HEK293 (cell line): ENCODE data around the gene CPA4.

Source experiments
- CTCF ChIA-PET: fragments of 350-600 bp; formaldehyde crosslinking; extraction: SDS; loops from one replicate; lab custom pipeline; 2021; ENCODE audit warnings: antibody characterized with exemption; lab: Yijun Ruan, JAX
- POLR2A ChIA-PET: fragments of 300-600 bp; formaldehyde crosslinking; extraction: SDS; loops from one replicate; lab custom pipeline; 2020; ENCODE audit warnings: antibody characterized with exemption, inconsistent platforms; lab: Yijun Ruan, JAX
- H3K27ac ChIP-seq: fragments of 200-500 bp; sonication (Bioruptor generic); 2 replicates; pipeline ENCODE4 v1.5.1; 2014; ENCODE audit warnings: low read depth, low read length, control low read depth, inconsistent platforms; ENCODE audit errors: extremely low read depth
- H3K36me3 ChIP-seq, 2 experiments: fragments of 200-500 bp in 1 of 2; sonication (Bioruptor generic) in 1 of 2; 1 replicate in 1 of 2; 2 replicates in 1 of 2; pipeline ENCODE4 v1.5.1; 2014 to 2017; ENCODE audit warnings: inconsistent platforms in 2 of 2, low read length in 2 of 2; ENCODE audit not compliant: control insufficient read depth in 2 of 2, insufficient read depth in 1 of 2
- H3K4me1 ChIP-seq: fragments of 200-500 bp; sonication (Bioruptor generic); 2 replicates; pipeline ENCODE4 v1.5.1; 2014; ENCODE audit warnings: mild to moderate bottlenecking, low read length, inconsistent platforms; ENCODE audit not compliant: control insufficient read depth, insufficient read depth
- H3K4me3 ChIP-seq: 2 replicates; pipeline ENCODE4 v1.5.1; 2011; ENCODE audit warnings: low read depth, mild to moderate bottlenecking, control low read depth, low read length, moderate library complexity
- H3K9me3 ChIP-seq: fragments of 200-500 bp; sonication (Bioruptor generic); 2 replicates; pipeline ENCODE4 v1.5.1; 2014; ENCODE audit warnings: low read depth, low read length, inconsistent platforms; ENCODE audit not compliant: control insufficient read depth, insufficient read depth
- ATF2 ChIP-seq: fragments of 450-650 bp; formaldehyde crosslinking; IDR thresholded peaks from 2 replicates; pipeline ENCODE4 v1.5.1; 2016; ENCODE audit warnings: missing biosample characterization, missing genetic modification characterization, low read depth
- GLIS1 ChIP-seq: fragments of 450-650 bp; formaldehyde crosslinking; IDR thresholded peaks from 2 replicates; pipeline ENCODE4 v1.5.1; 2016; ENCODE audit warnings: missing biosample characterization, missing genetic modification characterization
- MZF1 ChIP-seq: fragments of 450-650 bp; formaldehyde crosslinking; IDR thresholded peaks from 2 replicates; pipeline ENCODE4 v1.5.1; 2017; ENCODE audit warnings: missing biosample characterization, missing genetic modification characterization, borderline replicate concordance
- PATZ1 ChIP-seq: fragments of 450-650 bp; formaldehyde crosslinking; IDR thresholded peaks from 2 replicates; pipeline ENCODE4 v1.5.1; 2016; ENCODE audit warnings: missing biosample characterization, missing genetic modification characterization
- PRDM1 ChIP-seq: fragments of 450-650 bp; formaldehyde crosslinking; IDR thresholded peaks from 2 replicates; pipeline ENCODE4; 2016; ENCODE audit warnings: missing biosample characterization, missing genetic modification characterization
- SALL2 ChIP-seq: fragments of 450-650 bp; formaldehyde crosslinking; IDR thresholded peaks from 2 replicates; pipeline ENCODE4 v1.5.0; 2017; ENCODE audit warnings: missing biosample characterization, mild to moderate bottlenecking, missing genetic modification characterization, borderline replicate concordance
- SP2 ChIP-seq: fragments of 450-650 bp; formaldehyde crosslinking; IDR thresholded peaks from 2 replicates; pipeline ENCODE4 v1.5.1; 2016; ENCODE audit warnings: missing biosample characterization, missing genetic modification characterization
- TRIM28 ChIP-seq: IDR thresholded peaks from 2 replicates; pipeline ENCODE4 v1.6.1; 2011; ENCODE audit warnings: low read length, control low read depth, borderline replicate concordance
- ZBTB17 ChIP-seq: fragments of 450-650 bp; formaldehyde crosslinking; IDR thresholded peaks from 2 replicates; pipeline ENCODE4 v1.5.1; 2016; ENCODE audit warnings: missing biosample characterization, missing genetic modification characterization
- ZBTB21 ChIP-seq: fragments of 450-650 bp; formaldehyde crosslinking; IDR thresholded peaks from 2 replicates; pipeline ENCODE4 v1.5.1; 2017; ENCODE audit warnings: missing biosample characterization, missing genetic modification characterization
- ZBTB7A ChIP-seq: fragments of 450-650 bp; formaldehyde crosslinking; IDR thresholded peaks from 2 replicates; pipeline ENCODE4 v1.5.1; 2016; ENCODE audit warnings: low read depth, missing biosample characterization, missing genetic modification characterization
- ZNF121 ChIP-seq: fragments of 450-650 bp; formaldehyde crosslinking; IDR thresholded peaks from 2 replicates; pipeline ENCODE4 v1.5.1; 2016; ENCODE audit warnings: missing biosample characterization, missing genetic modification characterization
- ZNF146 ChIP-seq: fragments of 450-650 bp; formaldehyde crosslinking; IDR thresholded peaks from 2 replicates; pipeline ENCODE4 v1.5.1; 2016; ENCODE audit warnings: missing biosample characterization, missing genetic modification characterization
- ZNF223 ChIP-seq: fragments of 450-650 bp; formaldehyde crosslinking; IDR thresholded peaks from 2 replicates; pipeline ENCODE4 v1.5.1; 2016; ENCODE audit warnings: missing biosample characterization, missing genetic modification characterization
- ZNF239 ChIP-seq: fragments of 450-650 bp; formaldehyde crosslinking; IDR thresholded peaks from 2 replicates; pipeline ENCODE4 v1.5.1; 2016; ENCODE audit warnings: missing biosample characterization, missing genetic modification characterization
- ZNF280C ChIP-seq: fragments of 450-650 bp; formaldehyde crosslinking; IDR thresholded peaks from 2 replicates; pipeline ENCODE4 v1.5.1; 2016; ENCODE audit warnings: missing biosample characterization, missing genetic modification characterization
- ZNF366 ChIP-seq: fragments of 450-650 bp; formaldehyde crosslinking; conservative IDR thresholded peaks from 2 replicates; pipeline ENCODE4 v1.5.1; 2016; ENCODE audit warnings: missing biosample characterization, missing genetic modification characterization
- ZNF394 ChIP-seq: fragments of 450-650 bp; formaldehyde crosslinking; IDR thresholded peaks from 2 replicates; pipeline ENCODE4 v1.5.1; 2016; ENCODE audit warnings: missing biosample characterization, missing genetic modification characterization, mild to moderate bottlenecking, moderate library complexity, borderline replicate concordance
- ZNF596 ChIP-seq: fragments of 450-650 bp; IDR thresholded peaks from 2 replicates; pipeline ENCODE4 v1.5.0; 2018; ENCODE audit warnings: missing biosample characterization, mild to moderate bottlenecking, missing genetic modification characterization, moderate library complexity
- ZNF610 ChIP-seq: fragments of 450-650 bp; formaldehyde crosslinking; IDR thresholded peaks from 2 replicates; pipeline ENCODE4 v1.5.1; 2016; ENCODE audit warnings: missing biosample characterization, missing genetic modification characterization, borderline replicate concordance
- ZNF621 ChIP-seq: fragments of 450-650 bp; formaldehyde crosslinking; IDR thresholded peaks from 2 replicates; pipeline ENCODE4 v1.5.1; 2017; ENCODE audit warnings: missing biosample characterization, missing genetic modification characterization
- ZNF626 ChIP-seq: fragments of 450-650 bp; sonication (Bioruptor Pico); formaldehyde crosslinking; IDR thresholded peaks from 2 replicates; pipeline ENCODE4 v1.5.1; 2018; ENCODE audit warnings: missing biosample characterization, missing genetic modification characterization, inconsistent platforms
- ZNF654 ChIP-seq: fragments of 450-650 bp; formaldehyde crosslinking; IDR thresholded peaks from 2 replicates; pipeline ENCODE4 v1.5.1; 2016; ENCODE audit warnings: low read depth, missing biosample characterization, missing genetic modification characterization
- ZNF664 ChIP-seq: fragments of 450-650 bp; formaldehyde crosslinking; IDR thresholded peaks from 2 replicates; pipeline ENCODE4 v1.5.1; 2016; ENCODE audit warnings: missing biosample characterization, missing genetic modification characterization
- ZNF747 ChIP-seq: fragments of 450-650 bp; formaldehyde crosslinking; IDR thresholded peaks from 2 replicates; pipeline ENCODE4 v1.5.1; 2016; ENCODE audit warnings: missing biosample characterization, missing genetic modification characterization
- ZXDB ChIP-seq: fragments of 450-650 bp; formaldehyde crosslinking; IDR thresholded peaks from 2 replicates; pipeline ENCODE4 v1.5.1; 2016; ENCODE audit warnings: missing biosample characterization, missing genetic modification characterization
- TF ChIP-seq, protein P1 (sequence below): fragments of 450-650 bp; formaldehyde crosslinking; IDR thresholded peaks from 2 replicates; pipeline ENCODE4 v1.5.1; 2017; ENCODE audit warnings: missing biosample characterization, missing genetic modification characterization
- TF ChIP-seq, protein P2 (sequence below): fragments of 450-650 bp; formaldehyde crosslinking; IDR thresholded peaks from 2 replicates; pipeline ENCODE4 v1.5.1; 2016; ENCODE audit warnings: missing biosample characterization, missing genetic modification characterization

The CPA4 gene

DNA sequence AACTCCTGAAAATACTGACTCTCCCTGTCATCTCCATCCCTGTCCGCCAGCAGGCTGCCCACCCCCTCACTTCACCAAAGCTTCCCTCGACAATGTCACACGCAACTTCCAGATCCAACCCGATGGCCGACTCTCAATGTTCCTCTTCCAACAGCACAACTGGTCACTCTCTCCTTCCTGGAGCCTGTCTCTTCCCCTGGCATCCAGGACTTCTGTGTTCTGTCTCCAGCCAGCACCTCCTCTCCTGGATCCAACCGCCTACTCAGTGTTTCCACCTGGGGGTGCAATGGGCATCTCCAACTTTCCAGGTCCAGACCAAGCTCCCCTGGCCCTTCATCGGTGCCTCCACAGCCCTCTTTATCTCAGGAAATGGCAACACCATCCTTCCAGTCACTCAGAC is 60.2 kb downstream of the CPA4 start:
- Histone ChIP-seq H3K27ac (no peak overlapping the region), H3K4me3 (no peak overlapping the region), H3K36me3 (no peaks in the 10 kb centered on the region), H3K4me1 (peaks cover 17% of the 10 kb centered on the region), H3K9me3 (no peaks in the 10 kb centered on the region)
- ChIA-PET CTCF (no interaction called here), POLR2A (no interaction called here)
- no peak for TF ChIP-seq ZNF394 (tag by site-specific recombination)
- TF ChIP-seq ZNF654 = no peak
- no peak for TF ChIP-seq ZNF146 (tag by site-specific recombination)
- no peak for TF ChIP-seq ZNF621 (tag by site-specific recombination)
- TF ChIP-seq PATZ1 (tag by site-specific recombination) = no peak
- TF ChIP-seq ZXDB (tag by site-specific recombination) = no peak
- no peak for TF ChIP-seq SP2 (tag by site-specific recombination)
- no peak for TF ChIP-seq ZNF280C
- no peak for TF ChIP-seq SALL2 (tag by site-specific recombination)

DNA sequence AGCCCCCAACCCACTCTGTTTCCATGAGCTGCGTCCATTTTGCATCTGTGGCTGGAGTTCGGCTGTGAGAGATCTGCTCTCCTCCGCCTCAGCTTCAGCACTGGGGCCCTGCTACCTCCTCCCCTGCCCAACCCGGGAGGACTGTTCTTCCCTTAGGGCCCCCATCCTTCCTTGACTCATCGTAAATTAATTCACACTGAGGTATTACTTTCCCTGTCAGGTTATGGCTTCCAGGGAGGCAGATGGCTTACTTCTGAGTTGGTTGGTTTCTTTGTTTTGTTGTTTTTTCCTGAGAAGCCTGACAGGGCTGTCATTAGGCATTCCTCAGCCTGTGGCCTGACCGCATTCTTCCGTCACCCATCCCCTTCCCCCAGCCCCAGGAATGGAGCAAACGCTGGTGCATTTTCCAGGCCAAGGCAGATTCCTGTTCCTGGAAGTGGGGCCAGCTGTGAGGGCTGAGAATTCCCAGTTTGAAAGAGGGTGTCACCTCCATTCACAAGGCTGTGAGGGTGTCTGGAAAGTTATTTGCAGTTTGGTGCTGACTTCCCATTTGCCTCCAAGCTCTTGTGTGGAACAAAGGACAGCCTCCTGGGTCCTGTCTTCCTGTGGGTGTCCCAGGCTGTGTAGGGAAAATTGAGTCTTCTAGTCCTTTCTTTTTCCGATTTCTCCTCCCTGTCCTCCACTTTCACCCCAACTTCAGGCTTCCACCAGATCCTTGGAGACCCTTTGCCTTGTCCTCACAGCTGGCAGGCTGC is 63.3 kb downstream of the CPA4 start:
- Histone ChIP-seq H3K4me1 (peaks cover 17% of the 10 kb centered on the region), H3K27ac (peak overlapping the region; percentile 94), H3K36me3 (no peaks in the 10 kb centered on the region), H3K4me3 (peak overlapping the region; percentile 6; the same call in 1 of the 2 replicates), H3K9me3 (no peaks in the 10 kb centered on the region)
- ChIA-PET POLR2A (interaction anchor here (1.0 to 2.3 kb wide), 3 partner anchors 9 to 151 kb away, joined by 3 to 12 read pairs (median 4); partner anchors contain the start of gene TMEM209), CTCF (interaction anchor here (0.6 to 0.7 kb wide), 3 partner anchors 120 to 390 kb away, joined by 3 read pairs; no protein-coding TSS in a partner anchor)
- peak; percentile 53; the same call in 1 of the 2 replicates for TF ChIP-seq ZBTB17 (tag by site-specific recombination)
- TF ChIP-seq TRIM28 = no peak
- TF ChIP-seq GLIS1 (tag by site-specific recombination) = peak; percentile 93
- TF ChIP-seq, protein P1, sequence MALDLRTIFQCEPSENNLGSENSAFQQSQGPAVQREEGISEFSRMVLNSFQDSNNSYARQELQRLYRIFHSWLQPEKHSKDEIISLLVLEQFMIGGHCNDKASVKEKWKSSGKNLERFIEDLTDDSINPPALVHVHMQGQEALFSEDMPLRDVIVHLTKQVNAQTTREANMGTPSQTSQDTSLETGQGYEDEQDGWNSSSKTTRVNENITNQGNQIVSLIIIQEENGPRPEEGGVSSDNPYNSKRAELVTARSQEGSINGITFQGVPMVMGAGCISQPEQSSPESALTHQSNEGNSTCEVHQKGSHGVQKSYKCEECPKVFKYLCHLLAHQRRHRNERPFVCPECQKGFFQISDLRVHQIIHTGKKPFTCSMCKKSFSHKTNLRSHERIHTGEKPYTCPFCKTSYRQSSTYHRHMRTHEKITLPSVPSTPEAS (tag by site-specific recombination) = no peak
- TF ChIP-seq ZNF664 (tag by site-specific recombination) = no peak
- peak; percentile 51; the same call in 1 of the 2 replicates for TF ChIP-seq MZF1 (tag by site-specific recombination)
- peak; percentile 90 for TF ChIP-seq PRDM1 (tag by site-specific recombination)
- no peak for TF ChIP-seq ZBTB7A (tag by site-specific recombination)
- no peak for TF ChIP-seq ZNF121 (tag by site-specific recombination)
- TF ChIP-seq ZNF596 = no peak
- TF ChIP-seq ZNF610 = no peak
- TF ChIP-seq, protein P2, sequence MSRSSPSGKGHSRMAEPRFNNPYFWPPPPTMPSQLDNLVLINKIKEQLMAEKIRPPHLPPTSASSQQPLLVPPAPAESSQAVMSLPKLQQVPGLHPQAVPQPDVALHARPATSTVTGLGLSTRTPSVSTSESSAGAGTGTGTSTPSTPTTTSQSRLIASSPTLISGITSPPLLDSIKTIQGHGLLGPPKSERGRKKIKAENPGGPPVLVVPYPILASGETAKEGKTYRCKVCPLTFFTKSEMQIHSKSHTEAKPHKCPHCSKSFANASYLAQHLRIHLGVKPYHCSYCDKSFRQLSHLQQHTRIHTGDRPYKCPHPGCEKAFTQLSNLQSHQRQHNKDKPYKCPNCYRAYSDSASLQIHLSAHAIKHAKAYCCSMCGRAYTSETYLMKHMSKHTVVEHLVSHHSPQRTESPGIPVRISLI (tag by site-specific recombination) = peak; percentile 91
- no peak for TF ChIP-seq ZNF223 (tag by site-specific recombination)
- TF ChIP-seq ZNF626 (tag by site-specific recombination) = no peak
- no peak for TF ChIP-seq ZNF747
- TF ChIP-seq ZBTB21 = peak; percentile 74
- no peak for TF ChIP-seq ZNF239 (tag by site-specific recombination)
- TF ChIP-seq ATF2 = 0 out of 2 replicates have a peak, but pooled peaks have one; percentile 11
- 0 out of 2 replicates have a peak, but pooled peaks have one; percentile 53 for TF ChIP-seq ZNF366 (tag by site-specific recombination)
